Astrocyte of the spinal cord (primary cell): ENCODE results near the gene SLC51B.
A peak's percentile ranks its signal among the peaks of the same experiment; 100 is the strongest.

Experiments used
- DNase-seq: peaks from one replicate; pipeline ENCODE4 v3.0.0; 2011; ENCODE audit warnings: low read depth, low spot score
- H3K4me3 ChIP-seq: 2 replicates; pipeline ENCODE4 v1.5.1; 2011; ENCODE audit warnings: low read depth, mild to moderate bottlenecking, low read length, moderate library complexity
- in situ Hi-C: cut with HindIII; loops from 2 replicates; pipeline ENCODE4 v1.10.0; 2017; ENCODE audit warnings: low sequenced_read_pairs
- TF ChIP-seq, protein P1 (sequence below): IDR thresholded peaks from 2 replicates; pipeline ENCODE4 v1.5.1; 2012; ENCODE audit warnings: low read depth, mild to moderate bottlenecking, low read length, inconsistent platforms

SLC51B gene

DNA sequence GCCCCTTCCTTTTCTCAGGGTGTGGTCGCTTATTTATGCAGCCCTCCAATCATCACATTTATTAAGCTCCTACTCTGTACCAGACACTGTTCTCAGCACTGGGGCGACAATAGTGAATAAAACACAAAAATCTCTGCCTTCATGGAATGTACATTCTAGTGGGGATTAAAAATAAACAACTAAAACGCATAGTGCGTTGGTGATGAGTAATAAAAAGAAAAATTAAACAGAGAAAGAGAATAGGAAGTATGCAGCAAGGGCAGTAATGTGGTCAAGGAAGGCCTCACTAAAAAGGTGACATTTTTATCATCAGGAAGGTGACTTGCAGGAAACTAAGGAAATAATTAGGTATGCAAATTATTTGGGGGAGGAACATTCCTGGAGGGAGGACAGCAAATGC, 5.1 kb downstream of the SLC51B start:
- TF ChIP-seq, protein P1, sequence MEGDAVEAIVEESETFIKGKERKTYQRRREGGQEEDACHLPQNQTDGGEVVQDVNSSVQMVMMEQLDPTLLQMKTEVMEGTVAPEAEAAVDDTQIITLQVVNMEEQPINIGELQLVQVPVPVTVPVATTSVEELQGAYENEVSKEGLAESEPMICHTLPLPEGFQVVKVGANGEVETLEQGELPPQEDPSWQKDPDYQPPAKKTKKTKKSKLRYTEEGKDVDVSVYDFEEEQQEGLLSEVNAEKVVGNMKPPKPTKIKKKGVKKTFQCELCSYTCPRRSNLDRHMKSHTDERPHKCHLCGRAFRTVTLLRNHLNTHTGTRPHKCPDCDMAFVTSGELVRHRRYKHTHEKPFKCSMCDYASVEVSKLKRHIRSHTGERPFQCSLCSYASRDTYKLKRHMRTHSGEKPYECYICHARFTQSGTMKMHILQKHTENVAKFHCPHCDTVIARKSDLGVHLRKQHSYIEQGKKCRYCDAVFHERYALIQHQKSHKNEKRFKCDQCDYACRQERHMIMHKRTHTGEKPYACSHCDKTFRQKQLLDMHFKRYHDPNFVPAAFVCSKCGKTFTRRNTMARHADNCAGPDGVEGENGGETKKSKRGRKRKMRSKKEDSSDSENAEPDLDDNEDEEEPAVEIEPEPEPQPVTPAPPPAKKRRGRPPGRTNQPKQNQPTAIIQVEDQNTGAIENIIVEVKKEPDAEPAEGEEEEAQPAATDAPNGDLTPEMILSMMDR = no peak
- in situ Hi-C loops = no loop called here
- H3K4me3 ChIP-seq = no peak overlapping the region
- DNase-seq = no peak

DNA sequence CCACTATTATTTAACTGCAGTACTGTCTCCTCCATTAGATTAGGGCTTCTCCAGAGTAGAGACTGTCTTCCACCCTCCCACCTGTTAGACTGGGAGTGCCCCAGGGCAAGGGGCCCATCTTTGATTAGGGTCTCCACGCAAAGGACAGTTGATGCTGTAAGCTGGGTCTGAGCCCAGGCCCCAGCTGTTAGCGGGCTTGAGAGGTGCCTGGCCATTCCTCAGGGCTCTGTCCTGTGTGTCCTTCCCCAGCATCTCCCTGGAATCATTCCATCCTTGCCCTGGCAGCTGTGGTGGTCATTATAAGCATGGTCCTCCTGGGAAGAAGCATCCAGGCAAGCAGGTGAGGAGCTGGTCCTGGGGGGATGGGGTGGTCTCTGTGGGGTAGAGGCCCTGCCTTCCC, 6.1 kb downstream of the SLC51B start:
- TF ChIP-seq, protein P1 = no peak
- in situ Hi-C loops = no loop called here
- H3K4me3 ChIP-seq = no peak overlapping the region
- no peak for DNase-seq

DNA sequence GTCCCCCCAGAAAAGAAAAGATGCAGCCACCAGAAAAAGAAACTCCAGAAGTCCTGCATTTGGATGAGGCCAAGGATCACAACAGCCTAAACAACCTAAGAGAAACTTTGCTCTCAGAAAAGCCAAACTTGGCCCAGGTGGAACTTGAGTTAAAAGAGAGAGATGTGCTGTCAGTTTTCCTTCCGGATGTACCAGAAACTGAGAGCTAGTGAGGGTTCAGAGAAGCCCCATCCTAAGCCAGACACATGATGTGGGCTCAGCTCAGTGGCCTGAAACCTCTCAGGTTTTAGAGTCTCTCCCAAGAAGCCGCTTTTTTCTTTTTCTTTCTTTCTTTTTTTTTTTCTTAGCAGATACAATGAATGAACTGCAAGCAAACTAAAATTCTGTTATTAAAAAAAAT, 7.8 kb downstream of the SLC51B start:
- TF ChIP-seq, protein P1 = no peak
- no peak overlapping the region for H3K4me3 ChIP-seq
- no peak for DNase-seq
- in situ Hi-C loops = no loop called here

DNA sequence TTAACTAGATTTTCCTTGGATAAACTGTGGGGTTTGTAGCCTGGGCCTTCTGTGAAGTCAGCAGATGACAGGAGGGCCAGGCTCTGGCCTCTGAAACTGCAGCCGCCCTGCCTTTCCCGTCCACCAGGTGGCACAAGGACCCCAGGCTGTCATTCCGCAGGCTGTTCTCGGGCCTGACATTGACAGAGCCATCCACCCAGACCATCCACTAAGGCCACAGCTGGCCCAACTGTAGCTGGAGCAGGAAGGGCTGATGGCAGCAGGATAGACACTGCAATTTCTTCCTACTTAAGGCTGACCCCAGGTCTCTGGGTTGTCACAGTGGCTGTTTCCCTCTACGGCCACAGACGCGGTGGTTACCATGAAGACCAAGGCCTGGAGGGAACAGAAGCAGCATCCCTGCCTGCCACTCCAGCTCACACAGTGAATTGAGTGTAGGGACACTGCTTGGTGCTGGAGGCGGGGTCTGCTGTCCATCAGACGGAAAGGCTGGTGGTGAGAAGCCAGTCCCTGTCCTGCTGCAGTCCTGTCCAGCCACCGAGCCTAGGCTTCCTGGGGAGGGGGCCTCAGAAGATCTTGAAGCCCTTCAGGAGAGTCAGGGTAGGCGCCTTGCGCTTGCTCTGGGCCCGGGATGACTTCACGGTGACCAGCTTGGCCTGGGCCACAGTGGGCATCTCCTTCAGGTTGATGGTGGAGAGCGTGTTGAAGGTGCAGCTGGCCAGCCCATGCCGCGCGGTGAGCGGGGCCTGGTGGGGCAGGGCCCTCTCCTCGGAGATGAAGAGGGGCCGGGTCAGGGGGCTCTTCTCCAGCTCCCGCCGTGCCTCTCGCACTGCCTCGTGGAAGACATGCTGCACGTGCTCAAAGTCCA, 9.4 kb downstream of the SLC51B start:
- in situ Hi-C loops = no loop called here
- TF ChIP-seq, protein P1 = peak; percentile 99
- no peak overlapping the region for H3K4me3 ChIP-seq
- DNase-seq = peak; percentile 62

DNA sequence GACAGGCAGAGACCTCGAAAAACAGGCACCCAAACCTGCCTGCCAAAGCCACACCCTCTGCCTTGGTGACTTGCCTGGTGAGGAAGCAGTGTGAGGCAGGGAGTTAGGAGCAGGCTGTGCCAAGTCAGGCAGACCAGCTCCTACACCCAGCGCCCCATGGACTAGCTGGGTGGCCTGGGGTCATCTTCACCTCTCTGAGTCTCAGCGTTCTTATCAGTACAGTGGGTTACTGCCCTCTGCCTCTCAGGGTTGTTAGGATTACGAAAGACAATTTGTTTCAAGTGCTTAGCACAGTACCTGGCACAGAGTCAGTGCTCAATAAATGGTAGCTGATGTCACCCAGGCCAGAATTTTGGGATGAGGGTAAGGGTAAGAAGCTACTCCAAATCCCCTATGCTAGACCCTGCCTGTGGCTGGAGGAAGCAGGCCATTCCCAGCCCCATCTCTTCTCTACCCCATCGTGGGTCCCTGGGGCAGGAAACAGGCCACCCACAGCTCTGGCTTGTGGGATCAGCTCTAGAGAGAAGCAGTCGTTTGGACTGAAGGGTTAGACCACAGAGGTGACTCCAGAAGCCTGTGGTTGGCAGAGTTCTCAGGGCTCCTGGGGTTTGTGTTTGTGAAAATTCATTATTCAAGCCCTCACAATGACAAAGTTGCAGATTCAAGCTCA, 10.1 kb downstream of the SLC51B start:
- peak; percentile 50 for DNase-seq
- TF ChIP-seq, protein P1 = no peak
- no peak overlapping the region for H3K4me3 ChIP-seq
- in situ Hi-C loops = no loop called here

DNA sequence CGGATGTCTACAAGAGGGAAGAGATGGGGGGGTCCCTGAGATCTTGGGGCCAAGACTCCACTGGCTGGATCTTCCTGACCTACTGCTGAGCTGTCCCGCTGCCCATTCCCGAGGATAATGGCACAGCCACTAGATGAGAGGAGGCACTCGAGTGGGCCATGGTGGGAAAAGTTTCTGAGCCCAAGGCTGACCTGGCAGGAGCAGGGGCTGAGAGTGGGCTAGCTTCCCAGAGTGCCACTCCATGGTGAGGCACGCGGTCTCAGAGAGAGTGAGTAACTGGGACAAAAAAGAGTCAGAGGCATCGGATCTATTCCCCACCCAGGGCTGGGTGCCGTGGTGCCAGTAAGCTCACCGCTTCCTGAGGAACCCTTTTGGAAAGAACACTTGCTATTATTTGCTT, 10.9 kb downstream of the SLC51B start:
- no peak overlapping the region for H3K4me3 ChIP-seq
- no peak for DNase-seq
- TF ChIP-seq, protein P1 = no peak
- in situ Hi-C loops = no loop called here
